Epithelial cell of prostate (primary cell): ENCODE results near the gene ZNF341.
"Not testable (repeated sequence)": the region's sequence is repeated elsewhere in the genome, so short reads cannot be mapped to it uniquely, and the experiment has no call there.

Source experiments
- DNase-seq: peaks from one replicate; pipeline ENCODE4 v3.0.0-alpha.2; 2011; ENCODE audit warnings: low read depth, low spot score
- H3K27ac ChIP-seq: fragments of 450-650 bp; 2 replicates; pipeline ENCODE4 v1.5.1; 2017; ENCODE audit warnings: mild to moderate bottlenecking

The ZNF341 gene

DNA sequence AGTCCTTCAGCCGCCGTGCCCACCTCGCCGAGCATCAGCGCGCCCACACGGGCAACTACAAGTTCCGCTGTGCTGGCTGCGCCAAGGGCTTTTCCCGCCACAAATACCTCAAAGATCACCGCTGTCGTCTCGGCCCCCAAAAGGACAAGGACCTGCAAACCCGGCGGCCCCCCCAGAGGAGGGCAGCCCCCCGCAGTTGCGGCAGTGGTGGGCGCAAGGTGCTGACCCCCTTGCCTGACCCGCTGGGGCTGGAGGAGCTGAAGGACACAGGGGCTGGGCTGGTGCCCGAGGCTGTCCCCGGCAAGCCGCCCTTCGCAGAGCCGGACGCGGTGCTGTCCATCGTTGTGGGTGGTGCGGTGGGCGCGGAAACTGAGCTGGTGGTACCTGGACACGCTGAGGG is 59.2 kb downstream of the ZNF341 start:
- H3K27ac ChIP-seq = no peak overlapping the region
- no peak for DNase-seq

- no peak for DNase-seq
- H3K27ac ChIP-seq = no peak overlapping the region
Measured at GRCh38 chr20:33791540-33791939, 59.7 kb downstream of the ZNF341 start.

- DNase-seq = no peak
- H3K27ac ChIP-seq = no peak overlapping the region
Measured at GRCh38 chr20:33791959-33792597, 60.3 kb downstream of the ZNF341 start.

GRCh38 chr20:33792598-33792989 is 60.8 kb downstream of the ZNF341 start:
- DNase-seq, H3K27ac ChIP-seq: not testable (repeated sequence)

GRCh38 chr20:33793011-33793931 is 61.5 kb downstream of the ZNF341 start:
- no peak overlapping the region for H3K27ac ChIP-seq
- no peak for DNase-seq

GRCh38 chr20:33796263-33796906 is 64.6 kb downstream of the ZNF341 start:
- peak; percentile 46 for DNase-seq
- H3K27ac ChIP-seq = peak overlapping the region; percentile 68

DNA sequence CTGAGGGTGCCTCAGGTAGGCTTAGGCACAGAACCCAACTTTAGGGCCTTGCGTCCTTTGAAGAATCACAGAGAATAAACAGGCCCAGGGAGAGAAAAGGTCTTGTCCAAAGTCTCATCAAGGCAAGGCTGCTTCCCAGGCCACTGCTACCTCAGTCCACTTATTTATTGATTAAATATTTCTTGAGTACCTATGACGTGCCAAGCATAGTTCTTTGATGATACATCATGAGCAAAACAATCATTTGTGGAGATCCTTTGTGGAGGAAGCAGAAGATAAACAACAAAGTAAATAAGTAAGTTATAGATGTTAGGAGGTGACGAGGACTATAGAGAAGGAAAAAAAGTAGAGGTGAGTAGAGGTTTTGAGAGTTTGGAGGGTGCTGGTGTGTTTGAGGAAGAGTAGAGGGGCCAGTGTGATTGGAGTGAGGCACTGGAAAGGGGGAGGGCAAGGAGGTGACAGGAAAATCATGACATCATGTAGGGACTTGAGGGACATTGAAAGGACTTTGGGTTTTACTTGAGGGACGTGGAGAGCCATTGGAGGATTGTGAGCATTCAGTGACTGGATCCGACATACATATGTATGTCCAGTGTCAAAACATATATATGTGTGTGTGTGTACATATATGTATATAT is 65.2 kb downstream of the ZNF341 start:
- peak; percentile 16 for DNase-seq
- peak overlapping the region; percentile 68 for H3K27ac ChIP-seq

- DNase-seq = no peak
- no peak overlapping the region for H3K27ac ChIP-seq
Measured at GRCh38 chr20:33798444-33798843, 66.6 kb downstream of the ZNF341 start.

GRCh38 chr20:33803921-33804337 is 72.1 kb downstream of the ZNF341 start:
- H3K27ac ChIP-seq = peak overlapping the region; percentile 51
- peak; percentile 39 for DNase-seq

DNA sequence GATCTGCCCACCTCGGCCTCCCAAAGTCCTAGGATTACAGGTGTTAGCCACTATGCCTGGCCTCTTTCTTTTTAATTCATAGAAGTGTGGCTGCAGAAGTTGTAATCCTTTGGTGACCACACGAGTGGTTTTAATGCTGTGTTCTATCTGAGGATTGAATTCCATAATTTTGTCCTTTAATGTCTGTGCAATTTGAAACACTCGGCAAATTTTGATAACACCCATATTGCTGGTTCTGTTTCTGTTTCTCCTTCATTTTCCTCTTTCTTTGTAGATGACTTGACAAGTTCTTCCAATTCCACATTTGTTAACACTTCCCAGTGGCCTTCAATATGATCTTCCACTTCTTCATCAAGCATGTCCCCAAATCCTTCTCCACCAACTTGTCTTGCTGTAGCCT is 76.6 kb downstream of the ZNF341 start:
- no peak for DNase-seq
- no peak overlapping the region for H3K27ac ChIP-seq

GRCh38 chr20:33810259-33810658 is 78.5 kb downstream of the ZNF341 start:
- H3K27ac ChIP-seq = no peak overlapping the region
- DNase-seq = no peak

GRCh38 chr20:33810885-33811775 is 79.3 kb downstream of the ZNF341 start, which contains the start of gene CHMP4B:
TSS of gene CHMP4B (plus strand) at chr20:33811348. CDS start at chr20:33811469, 121 bp downstream.
- peak; percentile 91 for DNase-seq
- peak within 1 kb of the TSS; percentile 94 for H3K27ac ChIP-seq

DNA sequence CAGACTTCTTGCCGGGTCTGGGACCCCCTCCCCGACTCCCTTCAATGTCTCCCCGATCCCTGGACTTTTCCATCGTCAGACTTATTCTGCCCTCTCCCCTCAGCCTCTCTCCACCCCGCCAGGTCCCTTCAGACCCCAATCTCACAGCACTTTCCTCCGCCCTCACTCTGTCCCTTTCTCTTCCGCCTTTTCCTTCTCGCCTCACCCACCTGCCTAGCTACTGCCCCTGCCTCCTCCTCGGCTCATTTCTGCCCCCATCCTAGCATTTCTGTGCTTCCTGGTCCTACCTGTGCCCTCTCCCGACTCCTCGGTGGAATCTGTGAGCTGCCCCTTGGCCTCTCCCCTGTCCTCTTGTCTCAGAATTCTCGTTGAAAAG is 80.0 kb downstream of the ZNF341 start:
- no peak for DNase-seq
- peak overlapping the region; percentile 94 for H3K27ac ChIP-seq

- peak; percentile 65 for DNase-seq
Measured at GRCh38 chr20:33812152-33812849, 80.5 kb downstream of the ZNF341 start.

GRCh38 chr20:33812908-33813462 is 81.2 kb downstream of the ZNF341 start:
- DNase-seq = no peak
- H3K27ac ChIP-seq = peak overlapping the region; percentile 94

More at GRCh38 chr20:33812152-33812849, 80.5 kb downstream of the ZNF341 start:
- peak overlapping the region; percentile 94 for H3K27ac ChIP-seq

GRCh38 chr20:33814238-33814712 is 82.5 kb downstream of the ZNF341 start:
- H3K27ac ChIP-seq = no peak overlapping the region

DNA sequence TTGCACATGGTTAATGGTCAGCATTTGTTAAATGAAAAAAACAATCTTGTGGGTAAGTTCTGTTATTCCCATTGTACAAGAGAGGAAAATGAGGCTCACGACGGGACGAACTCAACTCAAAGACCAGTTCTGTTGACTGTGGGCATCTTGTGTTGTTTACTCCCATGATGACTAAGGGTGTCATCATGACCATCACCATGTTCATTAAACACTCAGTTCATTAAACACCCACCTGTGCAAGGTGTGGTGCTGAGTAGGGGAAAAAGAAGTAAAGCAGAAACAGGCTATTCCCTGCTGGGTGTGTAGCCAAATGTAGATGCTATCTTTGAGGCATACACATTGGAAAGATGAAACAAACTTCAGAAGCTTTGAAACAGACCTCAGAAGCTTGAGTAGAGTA is 83.9 kb downstream of the ZNF341 start:
- no peak overlapping the region for H3K27ac ChIP-seq
- no peak for DNase-seq

More at GRCh38 chr20:33814238-33814712, 82.5 kb downstream of the ZNF341 start:
- no peak for DNase-seq

GRCh38 chr20:33816191-33816590 is 84.4 kb downstream of the ZNF341 start:
- no peak overlapping the region for H3K27ac ChIP-seq

More at GRCh38 chr20:33816191-33816590, 84.4 kb downstream of the ZNF341 start:
- DNase-seq = no peak
